Measurements from ENCODE around the gene TIAM2. TPM values are rescaled to one million over a fixed set of nuclear protein-coding genes. Genes with fewer than 3 reads are reported as not detected.

The TIAM2 gene
- total and polyA plus RNA-seq, 10 of the 15 experiments (the other 5 are each of a cell fraction or from before 2014, with no cell fraction given), result 1.1 to 10.5 (median 2.3) TPM

GRCh38 chr6:155001482-155001881 lies 6.4 kb downstream of the TIAM2 start:
- Histone ChIP-seq H3K4me3 (no peak overlapping the region), H3K4me1 (ENCODE audit: control insufficient read depth, insufficient read depth, low read length) (no peaks in the 10 kb centered on the region; the same call in 1 of the 2 replicates), H3K9ac (ENCODE audit: control insufficient read depth, insufficient read depth, low read length) (no peak overlapping the region), H3K27ac (ENCODE audit: control insufficient read depth, insufficient read depth) (no peak overlapping the region), H4K20me1 (ENCODE audit: control insufficient read depth, insufficient read depth) (no peaks in the 10 kb centered on the region), H3K79me2 (ENCODE audit: control insufficient read depth, insufficient read depth, low read length) (no peaks in the 10 kb centered on the region), H2AFZ (ENCODE audit: control insufficient read depth, low read depth, low read length) (no peak overlapping the region), H3K27me3 (replicated peaks in 1 of 2; ENCODE audit: control insufficient read depth in 2 of 2, insufficient read depth in 2 of 2, low read length in 1 of 2) (0 out of 4 replicates have a peak, but pooled peaks cover 0 to 3% of the 10 kb centered on the region in 2 experiments), H3K9me3 (replicated peaks; ENCODE audit: control insufficient read depth, insufficient read depth, low read length) (no peaks in the 10 kb centered on the region), H3K4me2 (ENCODE audit: control insufficient read depth, insufficient read depth) (no peak overlapping the region), H3K36me3 (ENCODE audit: control insufficient read depth in 2 of 2, insufficient read depth in 2 of 2, low read length in 1 of 2) (no peaks in the 10 kb centered on the region)
- in situ Hi-C loops (cut with MboI) (no loop called here), intact Hi-C loops (cut with micrococcal nuclease; ENCODE audit: unreplicated experiment) (no loop called here)
- CTCF ChIA-PET, result no interaction called here
- no peak for FAIRE-seq
- 40% methylated on average over 5 of the region's 5 CpGs for WGBS (ENCODE audit: insufficient coverage, insufficient replicate concordance, low lambda C conversion rate, missing lambda C conversion rate)
- RAD21 ChIA-PET (ENCODE audit: unreplicated experiment), result no interaction called here
- no TSS peak for BruUV-seq (replicated peaks)
- no peak for ATAC-seq
- SMC1A ChIA-PET (ENCODE audit: uncharacterized antibody, unreplicated experiment), result no interaction called here
- TF ChIP-seq CBFB (IDR thresholded peaks at IDR 0.05; ENCODE audit: low read depth), result no peak
- no peak for TF ChIP-seq SREBF1 (IDR thresholded peaks at IDR 0.05; ENCODE audit: low read length)
- TF ChIP-seq MTA2 (IDR thresholded peaks at IDR 0.05; ENCODE audit: low read depth), result no peak
- no peak for TF ChIP-seq USF2 (IDR thresholded peaks at IDR 0.05; ENCODE audit: borderline replicate concordance, low read depth, low read length)
- TF ChIP-seq ZBTB40 (IDR thresholded peaks at IDR 0.05; ENCODE audit: borderline replicate concordance), result no peak
- TF ChIP-seq HCFC1 (IDR thresholded peaks at IDR 0.05; ENCODE audit: low read length), result no peak
- TF ChIP-seq MAX (IDR thresholded peaks at IDR 0.05; ENCODE audit: low read depth, low read length), result no peak
- no peak for TF ChIP-seq ZBTB4 (CRISPR knock-in tag; IDR thresholded peaks at IDR 0.05)
- TF ChIP-seq IRF5 (IDR thresholded peaks at IDR 0.05; ENCODE audit: borderline replicate concordance), result no peak
- no peak for TF ChIP-seq RAD51 (IDR thresholded peaks at IDR 0.05)
- POLR2A ChIA-PET, result no interaction called here
- no peak for DNase-seq (ENCODE audit: low read depth, low spot score)

All from GM12878 (cell line).